SK-N-SH treated with all-trans-retinoic acid at 6 μM for 48 hours (cell line): ENCODE results near the gene RBBP7.

Experiments
- ATAC-seq: fragments of 200-7000 bp; cut with Tn5 transposase; 3 replicates; pipeline ENCODE4 v1.9.1; 2020; ENCODE audit warnings: mild to moderate bottlenecking, moderate library complexity
- ARNTL ChIP-seq: fragments of 450-650 bp; formaldehyde crosslinking; IDR thresholded peaks from 2 replicates; pipeline ENCODE4 v1.5.0; 2020; ENCODE audit warnings: low read depth, mild to moderate bottlenecking, moderate library complexity, borderline replicate concordance
- CREB5 ChIP-seq: fragments of 250-450 bp; sonication (Bioruptor Pico); IDR thresholded peaks from 2 replicates; pipeline ENCODE4 v1.5.1; 2020; ENCODE audit warnings: low read depth, mild to moderate bottlenecking, moderate library complexity
- CSRNP3 ChIP-seq: fragments of 250-450 bp; sonication (Bioruptor Pico); IDR thresholded peaks from 2 replicates; pipeline ENCODE4 v1.5.1; 2021; ENCODE audit warnings: mild to moderate bottlenecking, moderate library complexity
- ESRRG ChIP-seq: fragments of 250-450 bp; sonication (Bioruptor Pico); IDR thresholded peaks from 2 replicates; pipeline ENCODE4 v1.6.1; 2021; ENCODE audit warnings: mild to moderate bottlenecking
- OSR1 ChIP-seq: fragments of 250-450 bp; sonication (Bioruptor Pico); IDR thresholded peaks from 2 replicates; pipeline ENCODE4 v1.8.0; 2022; ENCODE audit warnings: moderate library complexity, mild to moderate bottlenecking, inconsistent platforms
- PATZ1 ChIP-seq: fragments of 250-450 bp; sonication (Bioruptor Pico); IDR thresholded peaks from 2 replicates; pipeline ENCODE4 v1.8.0; 2020; ENCODE audit warnings: mild to moderate bottlenecking, moderate library complexity, borderline replicate concordance
- PPARA ChIP-seq: fragments of 250-450 bp; sonication (Bioruptor Pico); IDR thresholded peaks from 2 replicates; pipeline ENCODE4 v1.5.0; 2020; ENCODE audit warnings: mild to moderate bottlenecking, borderline replicate concordance
- RARB ChIP-seq: fragments of 250-450 bp; sonication (Bioruptor Pico); IDR thresholded peaks from 2 replicates; pipeline ENCODE4 v1.8.0; 2021; ENCODE audit warnings: mild to moderate bottlenecking, moderate library complexity
- TCF4 ChIP-seq: fragments of 250-450 bp; sonication (Bioruptor Pico); IDR thresholded peaks from 2 replicates; pipeline ENCODE4 v1.8.0; 2021; ENCODE audit warnings: mild to moderate bottlenecking, moderate library complexity, borderline replicate concordance
- TOX ChIP-seq: fragments of 250-450 bp; sonication (Bioruptor Pico); IDR thresholded peaks from 2 replicates; pipeline ENCODE4 v1.8.0; 2021; ENCODE audit warnings: mild to moderate bottlenecking, moderate library complexity, borderline replicate concordance
- TSHZ2 ChIP-seq: fragments of 250-450 bp; sonication (Bioruptor Pico); IDR thresholded peaks from 2 replicates; pipeline ENCODE4 v1.5.0; 2020; ENCODE audit warnings: mild to moderate bottlenecking, moderate library complexity
- ZFP3 ChIP-seq: fragments of 250-450 bp; sonication (Bioruptor Pico); IDR thresholded peaks from 2 replicates; pipeline ENCODE4 v1.5.0; 2020; ENCODE audit warnings: mild to moderate bottlenecking, moderate library complexity
- ZFP30 ChIP-seq: fragments of 450-650 bp; formaldehyde crosslinking; IDR thresholded peaks from 2 replicates; pipeline ENCODE4 v1.5.0; 2022; ENCODE audit warnings: mild to moderate bottlenecking, moderate library complexity
- ZNF565 ChIP-seq: fragments of 450-650 bp; formaldehyde crosslinking; conservative IDR thresholded peaks from 2 replicates; pipeline ENCODE4 v1.5.0; 2020; ENCODE audit warnings: low read depth, mild to moderate bottlenecking, moderate library complexity
- ZNF70 ChIP-seq: fragments of 450-650 bp; formaldehyde crosslinking; IDR thresholded peaks from 2 replicates; pipeline ENCODE4 v1.5.0; 2020; ENCODE audit warnings: mild to moderate bottlenecking, moderate library complexity
- ZNF8 ChIP-seq: fragments of 450-650 bp; formaldehyde crosslinking; IDR thresholded peaks from 2 replicates; pipeline ENCODE4 v1.5.0; 2020; ENCODE audit warnings: mild to moderate bottlenecking, moderate library complexity

Gene RBBP7

GRCh38 chrX:16870095-16870861 is at the start of gene RBBP7:
Gene RBBP7 (minus strand): TSS chrX:16870362. CDS start chrX:16870053, 309 bp downstream.
- peak; percentile 89 for ATAC-seq
- TF ChIP-seq ZNF565 (no peak), CREB5 (CRISPR knock-in tag) (no peak), ARNTL (CRISPR knock-in tag) (no peak), PATZ1 (CRISPR knock-in tag) (no peak), ZNF70 (CRISPR knock-in tag) (no peak), ZFP30 (CRISPR knock-in tag) (no peak)

GRCh38 chrX:16918979-16919378 is 48.8 kb upstream of the RBBP7 start:
- ATAC-seq, result no peak
- TF ChIP-seq ZFP3 (CRISPR knock-in tag) (no peak), RARB (no peak), OSR1 (no peak)

GRCh38 chrX:16917120-16917519 is 47.0 kb upstream of the RBBP7 start:
- TF ChIP-seq CSRNP3 (CRISPR knock-in tag) (no peak), RARB (no peak), OSR1 (no peak), ZNF565 (no peak), CREB5 (CRISPR knock-in tag) (no peak), TCF4 (CRISPR knock-in tag) (no peak), ZNF70 (CRISPR knock-in tag) (no peak), ESRRG (no peak)
- no peak for ATAC-seq

- no peak for ATAC-seq
- no peak for TF ChIP-seq RARB
- TF ChIP-seq ZFP3 (CRISPR knock-in tag), result no peak
- TF ChIP-seq ESRRG, result no peak
- TF ChIP-seq TOX, result no peak
These were observed 46.4 kb upstream of the RBBP7 start for GRCh38 chrX:16916561-16916960.

- TF ChIP-seq TOX (no peak), PPARA (CRISPR knock-in tag) (no peak), ARNTL (CRISPR knock-in tag) (no peak), OSR1 (no peak), ZFP30 (CRISPR knock-in tag) (no peak), ZNF8 (CRISPR knock-in tag) (no peak), PATZ1 (CRISPR knock-in tag) (no peak), RARB (no peak), CSRNP3 (CRISPR knock-in tag) (no peak), TSHZ2 (no peak), ZNF70 (CRISPR knock-in tag) (no peak)
- no peak for ATAC-seq
These were observed 43.9 kb upstream of the RBBP7 start for GRCh38 chrX:16914058-16914457.
